ENCODE measurements around the gene TDG. TPM values are rescaled to one million over a fixed set of nuclear protein-coding genes. Genes with fewer than 3 reads are reported as not detected.

The TDG gene
- total and polyA plus RNA-seq, 2 experiments from 2014 or later = 27.9 to 47.9 TPM

DNA sequence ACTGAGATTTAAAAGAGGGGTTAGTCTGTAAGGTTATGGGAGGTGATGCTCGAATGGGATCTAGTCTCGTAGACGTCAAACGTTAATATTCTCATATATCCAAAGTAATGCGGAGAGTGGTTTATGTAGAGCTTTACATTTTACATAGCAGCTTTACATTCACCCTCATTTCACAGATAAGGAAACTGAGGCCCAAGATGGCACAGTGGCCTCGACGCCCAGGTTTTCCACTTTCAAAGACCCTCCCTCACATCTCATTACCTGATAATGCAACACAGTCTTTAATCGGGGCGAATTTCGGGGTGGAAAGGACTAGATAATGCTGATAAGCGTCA lies 450 bp upstream of the TDG start:
- no peaks in the 10 kb centered on the region for H3K9me3 ChIP-seq (ENCODE audit: low read depth)
- no peak for DNase-seq (ENCODE audit: low spot score)
- peaks cover 64% of the 10 kb centered on the region for H3K79me2 ChIP-seq
- peak overlapping the region; percentile 43 for H2AFZ ChIP-seq
- peak overlapping the region; percentile 50 for H3K4me3 ChIP-seq
- H3K4me1 ChIP-seq (ENCODE audit: insufficient read depth) = peaks cover 28% of the 10 kb centered on the region
- H4K20me1 ChIP-seq (ENCODE audit: insufficient read depth, poor library complexity, severe bottlenecking) = peaks cover 13% of the 10 kb centered on the region
- no peaks in the 10 kb centered on the region for H3K36me3 ChIP-seq (replicated peaks; ENCODE audit: insufficient read depth, low read depth)
- H3K27ac ChIP-seq = peak overlapping the region; percentile 89
- WGBS (ENCODE audit: low lambda C conversion rate, missing lambda C conversion rate) = 3% methylated on average over 11 of the region's 11 CpGs
- TF ChIP-seq, protein P1, sequence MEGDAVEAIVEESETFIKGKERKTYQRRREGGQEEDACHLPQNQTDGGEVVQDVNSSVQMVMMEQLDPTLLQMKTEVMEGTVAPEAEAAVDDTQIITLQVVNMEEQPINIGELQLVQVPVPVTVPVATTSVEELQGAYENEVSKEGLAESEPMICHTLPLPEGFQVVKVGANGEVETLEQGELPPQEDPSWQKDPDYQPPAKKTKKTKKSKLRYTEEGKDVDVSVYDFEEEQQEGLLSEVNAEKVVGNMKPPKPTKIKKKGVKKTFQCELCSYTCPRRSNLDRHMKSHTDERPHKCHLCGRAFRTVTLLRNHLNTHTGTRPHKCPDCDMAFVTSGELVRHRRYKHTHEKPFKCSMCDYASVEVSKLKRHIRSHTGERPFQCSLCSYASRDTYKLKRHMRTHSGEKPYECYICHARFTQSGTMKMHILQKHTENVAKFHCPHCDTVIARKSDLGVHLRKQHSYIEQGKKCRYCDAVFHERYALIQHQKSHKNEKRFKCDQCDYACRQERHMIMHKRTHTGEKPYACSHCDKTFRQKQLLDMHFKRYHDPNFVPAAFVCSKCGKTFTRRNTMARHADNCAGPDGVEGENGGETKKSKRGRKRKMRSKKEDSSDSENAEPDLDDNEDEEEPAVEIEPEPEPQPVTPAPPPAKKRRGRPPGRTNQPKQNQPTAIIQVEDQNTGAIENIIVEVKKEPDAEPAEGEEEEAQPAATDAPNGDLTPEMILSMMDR (IDR thresholded peaks at IDR 0.05; ENCODE audit: poor library complexity) = no peak
- TF ChIP-seq EZH2 (IDR thresholded peaks at IDR 0.05; ENCODE audit: borderline replicate concordance) (no peak), EZH2phosphoT487 (IDR thresholded peaks at IDR 0.05; ENCODE audit: low read depth, severe bottlenecking, unreplicated experiment) (no peak)
- H3K4me2 ChIP-seq = peak overlapping the region; percentile 84
- H3K27me3 ChIP-seq = no peaks in the 10 kb centered on the region
- H3K9me2 ChIP-seq (replicated peaks; ENCODE audit: insufficient read depth) = no peaks in the 10 kb centered on the region

DNA sequence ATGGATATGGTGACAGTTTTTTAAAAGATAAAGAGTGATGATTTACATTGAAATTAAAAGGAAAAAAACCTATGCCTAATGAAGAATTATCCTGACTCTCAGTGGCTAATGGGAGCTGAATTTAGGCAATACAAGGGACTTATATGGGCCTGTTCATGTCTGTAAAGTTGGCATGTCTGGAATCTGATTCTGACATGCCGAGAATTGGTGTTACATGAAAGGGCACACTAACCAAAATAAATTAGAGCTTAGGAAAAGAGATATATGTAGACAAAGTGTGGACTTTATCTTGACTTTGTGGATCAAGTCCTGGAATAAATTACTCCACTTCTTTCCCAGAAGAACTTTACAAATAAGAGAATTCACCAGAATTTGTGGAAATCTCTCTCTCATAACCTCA lies 1.1 kb downstream of the TDG start:
- Histone ChIP-seq H3K9me2 (replicated peaks; ENCODE audit: insufficient read depth) (no peaks in the 10 kb centered on the region), H3K79me2 (peaks cover 79% of the 10 kb centered on the region), H4K20me1 (ENCODE audit: insufficient read depth, poor library complexity, severe bottlenecking) (peaks cover 27% of the 10 kb centered on the region), H3K4me2 (peak overlapping the region; percentile 85), H3K27me3 (no peaks in the 10 kb centered on the region), H3K4me3 (peak overlapping the region; percentile 60), H3K9me3 (ENCODE audit: low read depth) (no peaks in the 10 kb centered on the region), H3K36me3 (replicated peaks; ENCODE audit: insufficient read depth, low read depth) (no peaks in the 10 kb centered on the region), H3K27ac (peak overlapping the region; percentile 97), H2AFZ (no peak overlapping the region), H3K4me1 (ENCODE audit: insufficient read depth) (peaks cover 28% of the 10 kb centered on the region)
- 0% methylated on average over 1 of the region's 1 CpG for WGBS (ENCODE audit: low lambda C conversion rate, missing lambda C conversion rate)
- DNase-seq (ENCODE audit: low spot score) = no peak
- TF ChIP-seq, protein P1 (IDR thresholded peaks at IDR 0.05; ENCODE audit: poor library complexity) = no peak
- TF ChIP-seq EZH2phosphoT487 (IDR thresholded peaks at IDR 0.05; ENCODE audit: low read depth, severe bottlenecking, unreplicated experiment) (no peak), EZH2 (IDR thresholded peaks at IDR 0.05; ENCODE audit: borderline replicate concordance) (no peak)

DNA sequence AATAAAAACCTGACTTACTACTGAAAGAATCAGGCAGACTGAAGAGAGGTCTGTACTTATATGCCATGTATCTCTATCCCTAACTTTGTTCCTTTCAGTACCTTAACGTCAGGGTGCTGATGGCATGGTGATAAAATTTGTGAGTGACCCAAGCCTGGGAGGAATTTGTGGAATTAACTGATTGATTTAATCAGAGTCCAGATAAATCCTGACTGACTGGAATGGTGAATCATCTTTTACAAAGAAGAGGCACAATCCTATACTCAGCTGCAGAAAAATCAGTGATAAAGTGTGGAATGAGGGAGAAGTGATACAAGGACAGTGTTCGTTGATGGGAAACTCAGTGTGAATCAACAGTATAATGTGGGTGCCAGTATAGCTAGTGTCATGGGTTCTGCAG lies 3.7 kb downstream of the TDG start:
- H3K4me2 ChIP-seq = peak overlapping the region; percentile 85
- TF ChIP-seq EZH2phosphoT487 (IDR thresholded peaks at IDR 0.05; ENCODE audit: low read depth, severe bottlenecking, unreplicated experiment) (no peak), EZH2 (IDR thresholded peaks at IDR 0.05; ENCODE audit: borderline replicate concordance) (no peak)
- TF ChIP-seq, protein P1 (IDR thresholded peaks at IDR 0.05; ENCODE audit: poor library complexity) = no peak

DNA sequence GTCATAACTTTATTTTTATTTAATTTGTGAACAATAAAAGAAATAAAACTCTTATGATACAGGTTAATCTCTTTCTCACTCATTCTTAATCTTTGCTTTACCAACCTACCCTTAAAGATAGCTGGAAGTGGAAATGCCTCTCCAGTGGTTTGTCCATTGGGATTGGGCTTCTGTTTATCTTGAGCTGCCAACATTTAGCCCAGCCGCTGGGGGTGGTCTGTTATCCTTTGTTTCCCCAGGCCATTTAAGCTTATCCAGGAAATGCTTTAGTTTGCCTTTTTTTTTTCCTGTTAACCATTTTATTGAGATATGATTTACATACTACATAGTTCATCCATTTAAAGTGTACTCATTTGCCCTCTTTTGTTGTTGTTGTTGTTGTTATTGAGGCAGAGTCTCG lies 8.2 kb downstream of the TDG start:
- no peak overlapping the region for H3K4me3 ChIP-seq
- H3K4me1 ChIP-seq (ENCODE audit: insufficient read depth) = peaks cover 4% of the 10 kb centered on the region
- H3K27ac ChIP-seq = no peak overlapping the region
- H3K36me3 ChIP-seq (replicated peaks; ENCODE audit: insufficient read depth, low read depth) = no peaks in the 10 kb centered on the region
- no peak overlapping the region for H2AFZ ChIP-seq
- TF ChIP-seq, protein P1 (IDR thresholded peaks at IDR 0.05; ENCODE audit: poor library complexity) = no peak
- no peak for TF ChIP-seq EZH2 (IDR thresholded peaks at IDR 0.05; ENCODE audit: borderline replicate concordance)
- H3K4me2 ChIP-seq = no peak overlapping the region
- H3K9me3 ChIP-seq (ENCODE audit: low read depth) = no peaks in the 10 kb centered on the region
- DNase-seq (ENCODE audit: low spot score) = no peak
- WGBS (ENCODE audit: low lambda C conversion rate, missing lambda C conversion rate) = 74% methylated on average over 2 of the region's 2 CpGs
- no peaks in the 10 kb centered on the region for H3K9me2 ChIP-seq (replicated peaks; ENCODE audit: insufficient read depth)
- H3K79me2 ChIP-seq = peaks cover 99% of the 10 kb centered on the region
- peaks cover 62% of the 10 kb centered on the region for H4K20me1 ChIP-seq (ENCODE audit: insufficient read depth, poor library complexity, severe bottlenecking)
- H3K27me3 ChIP-seq = no peaks in the 10 kb centered on the region

More for the DNA sequence above, 3.7 kb downstream of the TDG start:
- Histone ChIP-seq H3K4me3 (no peak overlapping the region), H3K27ac (no peak overlapping the region), H3K79me2 (peaks cover 93% of the 10 kb centered on the region), H3K4me1 (ENCODE audit: insufficient read depth) (peaks cover 23% of the 10 kb centered on the region), H3K27me3 (no peaks in the 10 kb centered on the region), H2AFZ (no peak overlapping the region), H3K36me3 (replicated peaks; ENCODE audit: insufficient read depth, low read depth) (no peaks in the 10 kb centered on the region), H3K9me3 (ENCODE audit: low read depth) (no peaks in the 10 kb centered on the region), H4K20me1 (ENCODE audit: insufficient read depth, poor library complexity, severe bottlenecking) (peaks cover 51% of the 10 kb centered on the region), H3K9me2 (replicated peaks; ENCODE audit: insufficient read depth) (no peaks in the 10 kb centered on the region)
- no peak for DNase-seq (ENCODE audit: low spot score)
- 66% methylated on average over 2 of the region's 2 CpGs for WGBS (ENCODE audit: low lambda C conversion rate, missing lambda C conversion rate)
